C4-2B (cell line): ENCODE measurements around the gene PMPCA.

ENCODE experiments used
- ZFX ChIP-seq: fragments of 450-650 bp; IDR thresholded peaks from 2 replicates; pipeline ENCODE4 v1.6.1; 2017
- TF ChIP-seq, protein P1 (sequence below): fragments of 450-650 bp; conservative IDR thresholded peaks from 2 replicates; pipeline ENCODE4 v1.5.1; 2017; ENCODE audit warnings: mild to moderate bottlenecking

DNA sequence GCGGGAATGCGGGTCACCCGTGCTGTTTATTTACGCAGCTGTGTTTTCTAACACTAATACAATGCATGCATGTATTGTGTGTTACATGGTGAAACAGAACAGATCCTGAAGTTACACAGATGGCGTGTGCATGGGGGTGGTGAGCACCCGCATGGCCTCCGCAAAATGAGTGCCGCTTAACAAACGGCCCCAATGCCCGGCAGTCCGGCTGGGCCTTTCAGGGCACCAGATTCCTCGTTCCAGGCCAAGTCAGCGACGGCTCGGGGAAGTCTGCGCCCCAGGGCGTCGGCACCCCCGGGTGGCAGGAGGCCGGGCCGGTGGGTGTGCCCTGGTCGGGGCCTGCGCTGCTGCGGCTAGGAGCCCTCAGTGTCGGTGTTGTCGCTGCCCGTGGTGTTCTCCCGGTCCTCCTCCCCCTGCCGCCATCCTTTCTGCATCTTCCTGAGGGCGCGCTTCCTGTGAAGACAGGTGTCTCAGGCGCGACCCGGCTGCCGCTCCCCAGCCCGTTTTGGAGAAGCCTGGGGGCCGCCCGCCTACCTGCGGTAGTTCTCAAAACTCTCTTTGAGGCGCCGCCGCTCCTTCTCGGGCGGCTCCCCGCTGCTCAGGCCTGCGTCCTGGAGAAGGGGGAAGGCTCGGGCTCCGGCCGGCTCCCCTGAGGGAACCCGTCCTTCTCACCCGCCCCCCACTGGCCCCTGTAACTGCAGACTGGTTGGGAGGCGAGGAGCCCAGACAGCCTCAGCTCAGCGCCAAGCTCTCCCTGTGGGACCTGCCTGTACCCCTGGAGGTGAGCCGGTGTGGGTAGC lies 46.3 kb upstream of the PMPCA start:
- TF ChIP-seq, protein P1, sequence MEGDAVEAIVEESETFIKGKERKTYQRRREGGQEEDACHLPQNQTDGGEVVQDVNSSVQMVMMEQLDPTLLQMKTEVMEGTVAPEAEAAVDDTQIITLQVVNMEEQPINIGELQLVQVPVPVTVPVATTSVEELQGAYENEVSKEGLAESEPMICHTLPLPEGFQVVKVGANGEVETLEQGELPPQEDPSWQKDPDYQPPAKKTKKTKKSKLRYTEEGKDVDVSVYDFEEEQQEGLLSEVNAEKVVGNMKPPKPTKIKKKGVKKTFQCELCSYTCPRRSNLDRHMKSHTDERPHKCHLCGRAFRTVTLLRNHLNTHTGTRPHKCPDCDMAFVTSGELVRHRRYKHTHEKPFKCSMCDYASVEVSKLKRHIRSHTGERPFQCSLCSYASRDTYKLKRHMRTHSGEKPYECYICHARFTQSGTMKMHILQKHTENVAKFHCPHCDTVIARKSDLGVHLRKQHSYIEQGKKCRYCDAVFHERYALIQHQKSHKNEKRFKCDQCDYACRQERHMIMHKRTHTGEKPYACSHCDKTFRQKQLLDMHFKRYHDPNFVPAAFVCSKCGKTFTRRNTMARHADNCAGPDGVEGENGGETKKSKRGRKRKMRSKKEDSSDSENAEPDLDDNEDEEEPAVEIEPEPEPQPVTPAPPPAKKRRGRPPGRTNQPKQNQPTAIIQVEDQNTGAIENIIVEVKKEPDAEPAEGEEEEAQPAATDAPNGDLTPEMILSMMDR, result peak; percentile 29; the same call in 1 of the 2 replicates
- TF ChIP-seq ZFX, result no peak; the same call in 1 of the 2 replicates
